Loucy (cell line): ENCODE measurements around the gene WNT3.

Experiments used
- H2AFZ ChIP-seq: fragments of 200-600 bp; sonication (generic); 2 replicates; pipeline ENCODE4 v1.6.0; 2016; ENCODE audit warnings: antibody characterized with exemption, mild to moderate bottlenecking, low read length, moderate library complexity
- H3F3A ChIP-seq: fragments of 200-600 bp; 2 replicates; pipeline ENCODE4 v1.6.0; 2016; ENCODE audit warnings: antibody characterized with exemption, low read depth, mild to moderate bottlenecking
- H3K27me3 ChIP-seq: fragments of 200-600 bp; sonication (generic); 2 replicates; pipeline ENCODE4 v1.6.1; 2014; ENCODE audit warnings: low read length, mild to moderate bottlenecking; ENCODE audit not compliant: insufficient read depth, poor library complexity, severe bottlenecking
- H3K36me3 ChIP-seq: fragments of 200-600 bp; sonication (generic); 2 replicates; pipeline ENCODE4 v1.6.1; 2016; ENCODE audit warnings: low read length; ENCODE audit not compliant: insufficient read depth
- H3K4me1 ChIP-seq: fragments of 200-600 bp; sonication (generic); 2 replicates; pipeline ENCODE4 v1.5.1; 2014; ENCODE audit warnings: low read length, mild to moderate bottlenecking; ENCODE audit not compliant: insufficient read depth, poor library complexity, severe bottlenecking
- H3K4me2 ChIP-seq: fragments of 200-600 bp; sonication (generic); 2 replicates; pipeline ENCODE4 v1.6.0; 2014; ENCODE audit warnings: antibody characterized with exemption, low read length, low read depth, mild to moderate bottlenecking; ENCODE audit not compliant: poor library complexity, severe bottlenecking
- H3K4me3 ChIP-seq: fragments of 200-600 bp; sonication (generic); 2 replicates; pipeline ENCODE4 v1.5.1; 2014; ENCODE audit warnings: low read length, mild to moderate bottlenecking, mixed read lengths; ENCODE audit not compliant: poor library complexity, severe bottlenecking
- H3K79me2 ChIP-seq: fragments of 200-600 bp; sonication (generic); 2 replicates; pipeline ENCODE4 v1.6.1; 2014; ENCODE audit warnings: low read length; ENCODE audit not compliant: insufficient read depth
- H3K9ac ChIP-seq: fragments of 200-600 bp; sonication (generic); 2 replicates; pipeline ENCODE4 v1.6.0; 2014; ENCODE audit warnings: mild to moderate bottlenecking, low read depth, low read length, moderate library complexity; ENCODE audit not compliant: poor library complexity, severe bottlenecking
- H3K9me2 ChIP-seq: fragments of 200-600 bp; sonication (generic); replicated peaks from 2 replicates; pipeline ENCODE4 v1.6.1; 2016; ENCODE audit warnings: low read depth, low read length, mixed read lengths
- H3K9me3 ChIP-seq: fragments of 200-600 bp; sonication (generic); 2 replicates; pipeline ENCODE4 v1.6.1; 2014; ENCODE audit warnings: mild to moderate bottlenecking, antibody characterized with exemption, low read length, low read depth; ENCODE audit not compliant: insufficient read depth
- H4K20me1 ChIP-seq: fragments of 200-600 bp; sonication (generic); 2 replicates; pipeline ENCODE4 v1.6.0; 2014; ENCODE audit warnings: antibody characterized with exemption, low read length, mild to moderate bottlenecking; ENCODE audit not compliant: insufficient read depth, poor library complexity, severe bottlenecking
- EZH2phosphoT487 ChIP-seq: fragments of 200-600 bp; IDR thresholded peaks from 2 replicates; pipeline ENCODE4 v1.6.1; 2018; ENCODE audit warnings: antibody characterized with exemption, mild to moderate bottlenecking, moderate library complexity, borderline replicate concordance
- TF ChIP-seq, protein P1 (sequence below): fragments of 200-600 bp; sonication (generic); conservative IDR thresholded peaks from 2 replicates; pipeline ENCODE4 v1.5.1; 2014; ENCODE audit warnings: mild to moderate bottlenecking, antibody characterized with exemption, low read length

WNT3 gene

DNA sequence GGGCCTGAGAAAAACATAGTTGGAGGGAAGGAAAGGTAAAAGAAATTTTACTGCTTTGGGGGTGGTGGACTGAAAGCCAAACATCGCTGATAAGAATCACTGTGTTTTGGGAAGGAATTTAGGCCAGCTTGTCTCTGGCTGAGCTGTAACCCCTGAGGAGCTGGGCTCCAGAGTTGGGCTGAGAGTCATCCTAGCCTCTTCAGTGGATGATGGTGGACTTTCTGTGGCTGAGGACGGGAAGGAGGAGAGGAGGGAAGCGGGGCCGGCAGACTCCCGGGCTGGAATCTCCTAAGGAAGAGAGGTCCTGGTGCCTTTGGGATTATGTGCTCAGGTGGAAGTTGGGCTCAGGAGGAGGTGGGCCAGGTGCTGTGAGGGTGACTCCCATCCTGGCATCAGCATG, 41.5 kb upstream of the WNT3 start:
- no peaks in the 10 kb centered on the region for H3K79me2 ChIP-seq
- no peak overlapping the region for H3K9ac ChIP-seq
- peaks cover 5% of the 10 kb centered on the region for H3K4me1 ChIP-seq
- no peaks in the 10 kb centered on the region for H3K27me3 ChIP-seq
- no peaks in the 10 kb centered on the region for H3F3A ChIP-seq
- TF ChIP-seq, protein P1, sequence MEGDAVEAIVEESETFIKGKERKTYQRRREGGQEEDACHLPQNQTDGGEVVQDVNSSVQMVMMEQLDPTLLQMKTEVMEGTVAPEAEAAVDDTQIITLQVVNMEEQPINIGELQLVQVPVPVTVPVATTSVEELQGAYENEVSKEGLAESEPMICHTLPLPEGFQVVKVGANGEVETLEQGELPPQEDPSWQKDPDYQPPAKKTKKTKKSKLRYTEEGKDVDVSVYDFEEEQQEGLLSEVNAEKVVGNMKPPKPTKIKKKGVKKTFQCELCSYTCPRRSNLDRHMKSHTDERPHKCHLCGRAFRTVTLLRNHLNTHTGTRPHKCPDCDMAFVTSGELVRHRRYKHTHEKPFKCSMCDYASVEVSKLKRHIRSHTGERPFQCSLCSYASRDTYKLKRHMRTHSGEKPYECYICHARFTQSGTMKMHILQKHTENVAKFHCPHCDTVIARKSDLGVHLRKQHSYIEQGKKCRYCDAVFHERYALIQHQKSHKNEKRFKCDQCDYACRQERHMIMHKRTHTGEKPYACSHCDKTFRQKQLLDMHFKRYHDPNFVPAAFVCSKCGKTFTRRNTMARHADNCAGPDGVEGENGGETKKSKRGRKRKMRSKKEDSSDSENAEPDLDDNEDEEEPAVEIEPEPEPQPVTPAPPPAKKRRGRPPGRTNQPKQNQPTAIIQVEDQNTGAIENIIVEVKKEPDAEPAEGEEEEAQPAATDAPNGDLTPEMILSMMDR, result no peak
- TF ChIP-seq EZH2phosphoT487, result no peak
- H2AFZ ChIP-seq, result no peak overlapping the region
- H3K36me3 ChIP-seq, result no peaks in the 10 kb centered on the region
- H3K4me3 ChIP-seq, result no peak overlapping the region
- no peaks in the 10 kb centered on the region for H3K9me2 ChIP-seq
- no peaks in the 10 kb centered on the region for H3K9me3 ChIP-seq
- H3K4me2 ChIP-seq, result no peak overlapping the region
- H4K20me1 ChIP-seq, result no peaks in the 10 kb centered on the region

GRCh38 chr17:46857600-46857999, 39.1 kb upstream of the WNT3 start:
- Histone ChIP-seq H3K27me3 (no peaks in the 10 kb centered on the region), H3K79me2 (no peaks in the 10 kb centered on the region), H4K20me1 (no peaks in the 10 kb centered on the region), H3K4me2 (no peak overlapping the region), H3K4me1 (no peaks in the 10 kb centered on the region), H3K9me2 (no peaks in the 10 kb centered on the region), H3K9ac (no peak overlapping the region), H3K36me3 (no peaks in the 10 kb centered on the region), H2AFZ (no peak overlapping the region), H3F3A (no peaks in the 10 kb centered on the region), H3K4me3 (no peak overlapping the region), H3K9me3 (no peaks in the 10 kb centered on the region)
- TF ChIP-seq, protein P1, result no peak
- no peak for TF ChIP-seq EZH2phosphoT487

GRCh38 chr17:46854948-46855347, 36.5 kb upstream of the WNT3 start:
- Histone ChIP-seq H2AFZ (no peak overlapping the region), H3K79me2 (no peaks in the 10 kb centered on the region), H3K27me3 (no peaks in the 10 kb centered on the region), H3K36me3 (no peaks in the 10 kb centered on the region), H4K20me1 (no peaks in the 10 kb centered on the region), H3F3A (no peaks in the 10 kb centered on the region), H3K4me3 (no peak overlapping the region), H3K9ac (no peak overlapping the region), H3K4me2 (no peak overlapping the region), H3K9me3 (no peaks in the 10 kb centered on the region), H3K9me2 (no peaks in the 10 kb centered on the region), H3K4me1 (no peaks in the 10 kb centered on the region)
- no peak for TF ChIP-seq EZH2phosphoT487
- TF ChIP-seq, protein P1, result no peak
